Measurements from ENCODE around the gene ZNRF3.

DNA sequence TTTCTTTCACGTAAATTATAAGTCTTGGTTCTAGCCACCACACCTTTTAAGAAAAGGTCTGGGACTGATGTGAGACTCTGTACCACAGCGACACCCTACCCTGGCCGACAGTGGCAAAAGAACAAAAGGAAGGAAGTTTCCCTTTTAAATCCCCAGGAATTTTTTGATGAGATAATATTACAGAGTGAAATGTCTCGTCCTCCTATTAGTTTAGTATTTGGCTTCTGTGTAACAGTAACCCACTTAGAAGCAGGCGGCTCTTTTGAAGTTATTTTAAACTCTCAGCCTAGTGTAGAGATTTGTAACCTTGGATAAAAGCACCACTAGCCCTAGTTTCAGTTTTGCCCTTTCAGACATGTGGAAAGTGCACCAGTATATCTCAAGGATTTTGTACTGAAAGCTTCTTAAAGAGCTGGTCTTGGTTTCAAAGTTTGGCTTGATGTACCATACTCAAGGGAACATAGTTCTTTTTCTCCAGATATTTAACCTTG lies 94.2 kb downstream of the ZNRF3 start:
- no peak for TF ChIP-seq YY1 (IDR thresholded peaks at IDR 0.05; ENCODE audit: insufficient read depth, insufficient read length)
- TF ChIP-seq ZNF274 (IDR thresholded peaks at IDR 0.05; ENCODE audit: low read depth, low read length), result no peak

Data from NT2/D1 (cell line).